Activated naive CD8-positive, alpha-beta T cell (primary cell): ENCODE measurements around the gene RTEL1.

Experiments
- H3K27ac Mint-ChIP-seq: one replicate; pipeline ENCODE4 v1.8.0; 2021; ENCODE audit warnings: mixed read lengths
- H3K27me3 Mint-ChIP-seq: one replicate; pipeline ENCODE4 v1.8.0; 2021; ENCODE audit warnings: mixed read lengths
- H3K36me3 Mint-ChIP-seq: one replicate; pipeline ENCODE4 v1.8.0; 2021; ENCODE audit warnings: mixed read lengths
- H3K4me1 Mint-ChIP-seq: one replicate; pipeline ENCODE4 v1.8.0; 2021; ENCODE audit warnings: low read depth, mixed read lengths
- H3K4me3 Mint-ChIP-seq: one replicate; pipeline ENCODE4 v1.8.0; 2021; ENCODE audit warnings: mild to moderate bottlenecking, mixed read lengths
- H3K9me3 Mint-ChIP-seq: one replicate; pipeline ENCODE4 v1.8.0; 2021; ENCODE audit warnings: low read depth, mixed read lengths

RTEL1 gene

DNA sequence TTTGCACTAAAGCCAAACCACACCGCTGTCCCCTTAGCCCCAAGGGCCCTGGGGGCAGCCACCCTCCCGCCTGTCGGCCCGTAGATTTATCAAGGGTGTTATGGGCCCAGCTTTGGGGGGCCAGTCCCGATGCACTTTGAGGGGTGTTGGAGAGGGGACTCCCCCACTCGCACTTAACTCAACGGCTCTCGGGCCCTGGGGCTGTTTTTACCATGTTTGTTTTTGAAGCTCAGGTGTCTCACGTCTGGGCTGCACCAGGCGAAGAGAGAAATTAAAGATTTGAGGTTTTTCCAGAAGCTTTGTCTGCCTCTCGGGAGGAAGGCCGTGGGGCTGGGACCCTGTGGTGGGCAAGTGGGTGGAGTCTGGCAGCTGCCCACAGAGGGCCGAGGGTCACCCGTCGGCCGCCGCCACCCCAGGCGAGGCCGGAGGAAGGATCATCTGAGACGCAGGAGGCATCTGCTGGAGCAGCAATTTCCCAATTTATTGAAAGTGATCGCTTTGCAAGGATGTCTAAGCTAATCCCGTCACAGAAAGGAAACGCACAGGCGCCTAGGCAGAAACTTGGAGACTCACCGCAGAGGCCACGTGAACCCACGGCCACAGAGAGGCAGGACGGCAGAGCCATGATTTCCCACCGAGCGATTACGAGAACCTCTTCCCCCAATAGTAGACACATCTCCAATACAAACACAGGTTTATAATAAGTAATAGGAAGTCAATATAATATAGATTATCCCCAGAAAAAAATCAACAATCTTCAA lies 85.3 kb downstream of the RTEL1 start:
- H3K9me3 Mint-ChIP-seq: no peaks in the 10 kb centered on the region
- no peak overlapping the region for H3K4me3 Mint-ChIP-seq
- no peaks in the 10 kb centered on the region for H3K27me3 Mint-ChIP-seq
- H3K36me3 Mint-ChIP-seq: no peaks in the 10 kb centered on the region
- no peak overlapping the region for H3K27ac Mint-ChIP-seq
- H3K4me1 Mint-ChIP-seq: no peaks in the 10 kb centered on the region

DNA sequence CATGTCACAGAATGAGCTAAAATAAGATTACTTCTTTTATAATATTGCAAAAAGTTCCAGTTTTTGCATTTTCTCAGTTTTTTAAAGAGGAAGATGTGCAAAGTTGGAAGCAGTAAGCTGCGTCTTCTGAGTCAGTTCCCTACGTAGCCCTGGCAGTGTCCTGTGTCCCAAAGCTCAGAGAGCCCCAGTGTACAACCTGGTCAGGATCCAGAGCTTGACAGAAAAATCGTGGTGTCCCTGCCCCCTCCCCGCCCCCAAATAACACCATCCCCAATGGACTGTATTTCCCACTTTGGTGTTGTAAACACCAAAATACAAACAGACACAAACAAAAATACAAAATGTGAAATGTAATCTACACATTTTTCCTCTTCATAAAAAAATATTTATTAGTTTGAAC lies 86.0 kb downstream of the RTEL1 start:
- H3K4me1 Mint-ChIP-seq: peaks cover 4% of the 10 kb centered on the region
- no peaks in the 10 kb centered on the region for H3K36me3 Mint-ChIP-seq
- no peak overlapping the region for H3K27ac Mint-ChIP-seq
- H3K4me3 Mint-ChIP-seq: no peak overlapping the region
- no peaks in the 10 kb centered on the region for H3K9me3 Mint-ChIP-seq
- H3K27me3 Mint-ChIP-seq: no peaks in the 10 kb centered on the region

DNA sequence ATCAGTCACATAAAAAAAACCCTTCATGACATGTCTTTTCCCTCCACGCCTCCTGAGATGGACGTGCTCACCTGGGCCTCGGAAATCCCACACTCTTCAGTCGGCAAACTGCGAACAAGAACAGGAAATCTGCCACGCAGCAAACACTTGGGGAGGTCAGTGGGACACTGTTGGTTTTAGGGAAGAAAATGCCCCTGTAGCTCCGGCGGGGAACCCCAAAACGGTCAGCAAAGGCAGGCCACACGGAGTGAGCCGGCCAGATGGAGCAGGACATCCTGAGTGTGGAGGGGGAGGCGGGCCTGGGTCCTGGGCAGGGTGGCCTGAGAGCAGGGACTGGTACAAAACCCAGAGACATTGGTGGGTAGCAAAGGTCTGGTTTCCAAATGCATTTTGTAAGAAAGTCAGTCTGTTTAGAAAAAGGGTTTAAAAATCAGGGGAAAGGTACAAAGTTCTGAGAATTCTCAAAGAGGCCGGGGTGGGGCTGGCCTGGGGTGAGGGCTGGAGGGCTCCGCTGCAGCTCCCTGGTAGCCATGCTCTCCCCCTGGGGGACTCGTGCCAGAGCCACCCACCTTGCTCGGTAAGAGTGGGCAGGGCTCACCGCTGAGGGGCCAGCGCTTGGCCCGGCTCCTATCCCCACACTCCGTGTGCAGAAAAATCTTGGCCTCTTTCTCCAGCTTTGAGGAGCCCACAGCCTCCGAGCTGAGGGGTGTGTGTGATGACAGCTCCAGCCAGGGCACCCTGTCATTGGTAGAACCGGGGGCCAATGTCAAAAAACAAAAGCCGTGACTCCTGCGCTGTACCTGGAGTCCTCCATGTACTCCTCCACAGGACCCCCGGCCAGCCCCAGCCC lies 86.7 kb downstream of the RTEL1 start:
- H3K36me3 Mint-ChIP-seq: no peaks in the 10 kb centered on the region
- H3K27me3 Mint-ChIP-seq: no peaks in the 10 kb centered on the region
- H3K4me1 Mint-ChIP-seq: peaks cover 9% of the 10 kb centered on the region
- no peak overlapping the region for H3K4me3 Mint-ChIP-seq
- no peak overlapping the region for H3K27ac Mint-ChIP-seq
- H3K9me3 Mint-ChIP-seq: no peaks in the 10 kb centered on the region

DNA sequence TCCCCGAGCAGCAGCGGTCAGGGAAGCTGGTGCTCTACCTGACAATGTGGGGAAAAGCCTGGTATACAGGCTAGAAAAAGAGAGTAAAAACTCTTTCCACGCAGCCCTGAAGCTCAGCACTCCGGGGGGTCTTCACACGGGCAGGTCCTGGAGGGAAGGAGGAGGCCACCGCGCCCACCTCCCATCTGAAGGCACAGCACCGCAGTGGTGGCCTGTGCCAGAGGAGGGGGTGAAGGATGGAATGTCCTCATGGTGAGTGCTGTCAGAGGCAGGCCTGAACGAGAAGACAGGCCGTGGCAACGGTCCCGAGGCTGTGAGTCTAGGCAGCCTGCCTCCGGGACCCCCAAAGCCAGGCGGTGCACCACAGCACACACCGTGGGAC lies 87.3 kb downstream of the RTEL1 start:
- H3K27ac Mint-ChIP-seq: no peak overlapping the region

More for the DNA sequence above, 87.3 kb downstream of the RTEL1 start:
- Mint-ChIP-seq H3K36me3 (no peaks in the 10 kb centered on the region), H3K27me3 (no peaks in the 10 kb centered on the region), H3K4me3 (no peak overlapping the region), H3K9me3 (no peaks in the 10 kb centered on the region), H3K4me1 (peaks cover 12% of the 10 kb centered on the region)
